GM12878 (cell line): ENCODE data around the gene TSEN54.

ENCODE experiments used
- ATF7 ChIP-seq: fragments of 450-650 bp; IDR thresholded peaks from 2 replicates; pipeline ENCODE4 v1.6.1; 2016; ENCODE audit warnings: low read depth, mild to moderate bottlenecking
- CBFB ChIP-seq: IDR thresholded peaks from 2 replicates; pipeline ENCODE4 v1.6.1; 2016; ENCODE audit warnings: antibody characterized with exemption, low read depth
- CHD4 ChIP-seq: fragments of 200-600 bp; sonication (generic); IDR thresholded peaks from 2 replicates; pipeline ENCODE4 v1.6.1; 2016; ENCODE audit warnings: mild to moderate bottlenecking
- EZH2 ChIP-seq: IDR thresholded peaks from 2 replicates; pipeline ENCODE4 v1.6.1; 2012; ENCODE audit warnings: low read depth, mild to moderate bottlenecking, control low read depth, inconsistent platforms, low read length, borderline replicate concordance; ENCODE audit not compliant: control insufficient read depth
- POLR2AphosphoS2 ChIP-seq: IDR thresholded peaks from 2 replicates; pipeline ENCODE4 v1.6.1; 2011; ENCODE audit warnings: low read depth, mild to moderate bottlenecking, low read length, improper control_type of control experiment, moderate library complexity
- SP1 ChIP-seq: IDR thresholded peaks from one replicate; pipeline ENCODE4 v1.6.1; 2011; ENCODE audit warnings: low read depth, low read length
- ZNF24 ChIP-seq: fragments of 450-650 bp; IDR thresholded peaks from 2 replicates; pipeline ENCODE4 v1.6.1; 2017; ENCODE audit warnings: antibody characterized with exemption, mild to moderate bottlenecking
- TF ChIP-seq, protein P1 (sequence below), 3 experiments: IDR thresholded peaks in 2 of 3; conservative IDR thresholded peaks in 1 of 3; 2 replicates each; pipeline ENCODE4 v1.5.1; 2011; ENCODE audit warnings: low read depth in 3 of 3, low read length in 3 of 3, mild to moderate bottlenecking in 3 of 3, control low read depth in 2 of 3, moderate library complexity in 2 of 3, inconsistent platforms in 1 of 3, mixed read lengths in 1 of 3; ENCODE audit not compliant: control insufficient read depth in 2 of 3, insufficient read depth in 1 of 3; ENCODE audit errors: extremely low read depth in 1 of 3

- TF ChIP-seq, protein P1, sequence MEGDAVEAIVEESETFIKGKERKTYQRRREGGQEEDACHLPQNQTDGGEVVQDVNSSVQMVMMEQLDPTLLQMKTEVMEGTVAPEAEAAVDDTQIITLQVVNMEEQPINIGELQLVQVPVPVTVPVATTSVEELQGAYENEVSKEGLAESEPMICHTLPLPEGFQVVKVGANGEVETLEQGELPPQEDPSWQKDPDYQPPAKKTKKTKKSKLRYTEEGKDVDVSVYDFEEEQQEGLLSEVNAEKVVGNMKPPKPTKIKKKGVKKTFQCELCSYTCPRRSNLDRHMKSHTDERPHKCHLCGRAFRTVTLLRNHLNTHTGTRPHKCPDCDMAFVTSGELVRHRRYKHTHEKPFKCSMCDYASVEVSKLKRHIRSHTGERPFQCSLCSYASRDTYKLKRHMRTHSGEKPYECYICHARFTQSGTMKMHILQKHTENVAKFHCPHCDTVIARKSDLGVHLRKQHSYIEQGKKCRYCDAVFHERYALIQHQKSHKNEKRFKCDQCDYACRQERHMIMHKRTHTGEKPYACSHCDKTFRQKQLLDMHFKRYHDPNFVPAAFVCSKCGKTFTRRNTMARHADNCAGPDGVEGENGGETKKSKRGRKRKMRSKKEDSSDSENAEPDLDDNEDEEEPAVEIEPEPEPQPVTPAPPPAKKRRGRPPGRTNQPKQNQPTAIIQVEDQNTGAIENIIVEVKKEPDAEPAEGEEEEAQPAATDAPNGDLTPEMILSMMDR (IDR thresholded peaks at IDR 0.05 in 2 of 3, conservative IDR thresholded peaks at IDR 0.05 in 1 of 3; ENCODE audit: control insufficient read depth in 2 of 3, extremely low read depth in 1 of 3, insufficient read depth in 1 of 3, low read depth in 3 of 3, low read length in 3 of 3), result no peak
- TF ChIP-seq ATF7, result no peak
- TF ChIP-seq ZNF24, result no peak
- no peak for TF ChIP-seq CBFB
- no peak for TF ChIP-seq SP1
- no peak for TF ChIP-seq POLR2AphosphoS2
- TF ChIP-seq CHD4, result no peak
- no peak for TF ChIP-seq EZH2
These were observed 18.8 kb downstream of the TSEN54 start for GRCh38 chr17:75535119-75535537.
